ENCODE results near the gene EIF3D.

EIF3D gene

GRCh38 chr22:36465232-36466021, 63.5 kb downstream of the EIF3D start:
- no peak for DNase-seq

GRCh38 chr22:36464715-36465231, 64.2 kb downstream of the EIF3D start:
- no peak for DNase-seq

- no peak for DNase-seq
Measured at GRCh38 chr22:36463783-36464184, 65.2 kb downstream of the EIF3D start.

- DNase-seq, result no peak
Measured at GRCh38 chr22:36461665-36462649, 67.0 kb downstream of the EIF3D start.

Measured in stimulated activated CD4-positive, alpha-beta T cell treated with anti-CD3 and anti-CD28 coated beads, Interleukin-4, amount 100 ng/mL, for 4 hours (primary cell).